HepG2 (cell line): ENCODE data around the gene F12. TPM values are rescaled to one million over a fixed set of nuclear protein-coding genes. Genes with fewer than 3 reads are reported as not detected.

Experiments
- ATAC-seq: fragments of 200-7000 bp; cut with Tn5 transposase; 3 replicates; pipeline ENCODE4 v1.9.1; 2020; ENCODE audit warnings: mild to moderate bottlenecking, moderate library complexity
- BruUV-seq: library from RNA; stranded (reverse); fragments of 400-500 nt; replicated peaks from 2 replicates; lab custom pipeline; 2021; lab: Mats Ljungman, UMichigan
- CTCF ChIA-PET: fragments of 300-600 bp; formaldehyde crosslinking; extraction: SDS; loops from one replicate; lab custom pipeline; 2021; ENCODE audit warnings: low total read pairs, inconsistent platforms, low intra/inter-chr PET ratio; lab: Yijun Ruan, JAX
- POLR2A ChIA-PET: fragments of 350-600 bp; sonication (Branson Sonifier 250); formaldehyde crosslinking; loops from one replicate; lab custom pipeline; 2020; ENCODE audit warnings: antibody characterized with exemption, inconsistent platforms; lab: Yijun Ruan, JAX
- DNase-seq: peaks from one replicate; pipeline ENCODE4 v3.0.0-alpha.2; 2015; ENCODE audit warnings: low spot score
- FAIRE-seq: peaks from 3 replicates; lab custom pipeline; 2011; peaks lifted over from hg19 to GRCh38; lab: Jason Lieb, UNC
- H2AFZ ChIP-seq: one replicate; pipeline ENCODE4 v1.6.1; 2011; ENCODE audit warnings: low read length, inconsistent platforms
- H3K27ac ChIP-seq: fragments of 300-600 bp; 3 replicates; pipeline ENCODE4 v1.8.0; 2011; ENCODE audit warnings: mixed run types, mild to moderate bottlenecking, mixed read lengths, low read length, inconsistent platforms; ENCODE audit not compliant: insufficient read depth; ENCODE audit errors: extremely low read length
- H3K27me3 ChIP-seq, 2 experiments: fragments of 200-600 bp in 1 of 2; 2 replicates in 1 of 2; 3 replicates in 1 of 2; pipeline versions ENCODE4 v1.6.0 to v1.8.0; 2011; ENCODE audit warnings: low read length in 2 of 2, mild to moderate bottlenecking in 2 of 2, moderate library complexity in 2 of 2, inconsistent platforms in 1 of 2; ENCODE audit not compliant: insufficient read depth in 2 of 2, control insufficient read depth in 1 of 2
- H3K36me3 ChIP-seq, 2 experiments: fragments of 200-600 bp in 1 of 2; replicated peaks in 1 of 2; 2 replicates in 1 of 2; 3 replicates in 1 of 2; pipeline versions ENCODE4 v1.5.1 to v1.8.0; 2011; ENCODE audit warnings: low read length in 2 of 2, inconsistent platforms in 1 of 2; ENCODE audit not compliant: insufficient read depth in 2 of 2, control insufficient read depth in 1 of 2
- H3K4me1 ChIP-seq: 2 replicates; pipeline ENCODE4 v1.5.1; 2012; ENCODE audit warnings: low read length, inconsistent platforms; ENCODE audit not compliant: insufficient read depth
- H3K4me2 ChIP-seq: 2 replicates; pipeline ENCODE4 v1.6.0; 2011; ENCODE audit warnings: low read depth, low read length, inconsistent platforms
- H3K4me3 ChIP-seq, 3 experiments: fragments of 200-600 bp in 1 of 3; sonication (generic), shearing (Covaris generic) in 1 of 3; replicated peaks in 1 of 3; 2 replicates each; pipeline ENCODE4 v1.5.1; 2011 to 2016; ENCODE audit warnings: low read length in 3 of 3, inconsistent platforms in 2 of 3, low read depth in 2 of 3, mild to moderate bottlenecking in 2 of 3, control low read depth in 1 of 3, mixed read lengths in 1 of 3; ENCODE audit not compliant: insufficient read depth in 1 of 3
- H3K79me2 ChIP-seq: one replicate; pipeline ENCODE4 v1.6.1; 2011; ENCODE audit warnings: low read length, inconsistent platforms; ENCODE audit not compliant: insufficient read depth
- H3K9ac ChIP-seq: 2 replicates; pipeline ENCODE4 v1.6.0; 2011; ENCODE audit warnings: mild to moderate bottlenecking, low read depth, low read length, inconsistent platforms; ENCODE audit not compliant: insufficient read depth
- H3K9me3 ChIP-seq: 2 replicates; pipeline ENCODE4 v1.5.1; 2012; ENCODE audit warnings: mild to moderate bottlenecking, low read length
- H4K20me1 ChIP-seq: 2 replicates; pipeline ENCODE4 v1.6.0; 2011; ENCODE audit warnings: inconsistent platforms, mild to moderate bottlenecking, low read length, moderate library complexity; ENCODE audit not compliant: insufficient read depth
- ARHGAP35 ChIP-seq: sonication (generic); formaldehyde crosslinking; IDR thresholded peaks from 2 replicates; pipeline ENCODE4 v1.9.0; 2022; ENCODE audit warnings: mild to moderate bottlenecking, inconsistent platforms, moderate library complexity, missing genetic modification reagents, borderline replicate concordance
- CREM ChIP-seq, 2 experiments: sonication (generic) in 1 of 2; formaldehyde crosslinking in 1 of 2; IDR thresholded peaks; 2 replicates each; pipeline versions ENCODE4 v1.4.0 to v1.6.1; 2016 to 2020; ENCODE audit warnings: antibody characterized with exemption in 1 of 2, mild to moderate bottlenecking in 1 of 2, missing genetic modification reagents in 1 of 2
- HIVEP1 ChIP-seq: sonication (generic); formaldehyde crosslinking; IDR thresholded peaks from 2 replicates; pipeline ENCODE4 v1.4.0; 2020; ENCODE audit warnings: mild to moderate bottlenecking, missing genetic modification reagents
- HNRNPL ChIP-seq: fragments of 200-400 bp; formaldehyde crosslinking; IDR thresholded peaks from 2 replicates; pipeline ENCODE4 v1.6.1; 2017; ENCODE audit warnings: mild to moderate bottlenecking, low read depth, low read length
- MNT ChIP-seq: fragments of 450-650 bp; IDR thresholded peaks from 2 replicates; pipeline ENCODE4 v1.6.1; 2016
- NFE2 ChIP-seq: sonication (generic); formaldehyde crosslinking; IDR thresholded peaks from 2 replicates; pipeline ENCODE4 v1.4.0; 2020; ENCODE audit warnings: missing genetic modification reagents
- PAWR ChIP-seq: sonication (generic); formaldehyde crosslinking; IDR thresholded peaks from 2 replicates; pipeline ENCODE4 v1.4.0; 2020; ENCODE audit warnings: missing genetic modification reagents, mild to moderate bottlenecking, borderline replicate concordance
- PRDM4 ChIP-seq: sonication (generic); formaldehyde crosslinking; IDR thresholded peaks from 2 replicates; pipeline ENCODE4 v1.9.0; 2021; ENCODE audit warnings: missing genetic modification reagents, borderline replicate concordance
- TIGD3 ChIP-seq: sonication (generic); formaldehyde crosslinking; IDR thresholded peaks from 2 replicates; pipeline ENCODE4 v1.5.1; 2020; ENCODE audit warnings: mild to moderate bottlenecking, missing genetic modification reagents, borderline replicate concordance
- ZFP36L1 ChIP-seq: sonication (generic); formaldehyde crosslinking; IDR thresholded peaks from 2 replicates; pipeline ENCODE4 v1.8.0; 2022; ENCODE audit warnings: mild to moderate bottlenecking, missing genetic modification reagents, moderate library complexity
- ZNF33B ChIP-seq: sonication (generic); formaldehyde crosslinking; IDR thresholded peaks from 2 replicates; pipeline ENCODE4 v1.5.1; 2020; ENCODE audit warnings: mild to moderate bottlenecking, missing genetic modification reagents
- ZNF615 ChIP-seq: sonication (generic); formaldehyde crosslinking; IDR thresholded peaks from 2 replicates; pipeline ENCODE4 v1.5.0; 2020; ENCODE audit warnings: mild to moderate bottlenecking, missing genetic modification reagents, borderline replicate concordance
- WGBS: methylation state at CpG from one replicate; pipeline ENCODE4 v1.1.6; 2017; ENCODE audit warnings: low lambda C conversion rate; 5-methylcytosine and 5-hydroxymethylcytosine counted together
- in situ Hi-C: cut with HindIII; loops from 2 replicates; pipeline ENCODE4 v1.10.0; 2017; ENCODE audit warnings: low pct_unique_long_range_greater_than_20kb; ENCODE audit not compliant: extremely low pct_ligation_motif_present
- intact Hi-C: fragments of 100-400 bp; cut with micrococcal nuclease; formaldehyde crosslinking; loops from one replicate; pipeline ENCODE4 v1.10.0; 2022; ENCODE audit not compliant: unreplicated experiment
- polyA plus RNA-seq, 8 experiments: library from polyadenylated mRNA; depleted of rRNA in 3 of 8; stranded (reverse) in 7 of 8; unstranded in 1 of 8; fragments of >200 nt; fragmentation: Illumina TruSeq in 4 of 8; extraction: Trizol in 4 of 8; gene quantifications; 2 replicates each; pipeline versions ENCODE4 v1.2.1 to v1.2.3, GENCODE V29; 2011 to 2016; ENCODE audit warnings: low read depth in 4 of 8, missing spikeins in 1 of 8, mixed read lengths in 1 of 8; ENCODE audit not compliant: insufficient read depth in 1 of 8
- total RNA-seq, 5 experiments: library from RNA; depleted of rRNA; stranded (reverse); fragments of >200 nt; fragmentation: Illumina TruSeq; extraction: Trizol; gene quantifications; 2 replicates each; pipeline ENCODE4 v1.2.3, GENCODE V29; 2016; ENCODE audit warnings: low read depth in 1 of 5

The F12 gene
- total and polyA plus RNA-seq, 2 of the 13 experiments (the other 11 are each of a cell fraction or from before 2014, with no cell fraction given), result 2.5 to 3.0 TPM

GRCh38 chr5:177357146-177357458, 52.3 kb downstream of the F12 start:
- in situ Hi-C loops, result loop anchor here (25.0 kb wide), 1 partner anchor 820 kb away; the partner anchor contains the start of genes CDHR2 and RNF44
- no peak overlapping the region for H3K4me3 ChIP-seq
- intact Hi-C loops, result no loop called here
- H4K20me1 ChIP-seq, result no peaks in the 10 kb centered on the region
- ChIA-PET CTCF (no interaction called here), POLR2A (interaction anchor here (1.6 to 6.5 kb wide), 2 partner anchors 9 to 22 kb away, joined by 12 to 77 read pairs; no protein-coding TSS in a partner anchor)
- no peak overlapping the region for H3K27ac ChIP-seq
- WGBS, result 85% methylated on average over 5 of the region's 5 CpGs
- no peaks in the 10 kb centered on the region for H3K79me2 ChIP-seq
- ATAC-seq, result no peak
- TF ChIP-seq ZNF615, result no peak
- no peak overlapping the region for H3K4me2 ChIP-seq
- peaks cover 98% of the 10 kb centered on the region for H3K4me1 ChIP-seq
- no peak overlapping the region for H2AFZ ChIP-seq
- no TSS peak for BruUV-seq
- no peak for DNase-seq
- no peaks in the 10 kb centered on the region for H3K9me3 ChIP-seq
- FAIRE-seq, result no peak
- no peaks in the 10 kb centered on the region for H3K36me3 ChIP-seq
- no peak overlapping the region for H3K9ac ChIP-seq
- H3K27me3 ChIP-seq, result peaks cover 0 to 18% of the 10 kb centered on the region in 2 experiments; a peak in 4 of 5 replicates

- no peaks in the 10 kb centered on the region for H3K79me2 ChIP-seq
- POLR2A ChIA-PET, result interaction anchor here (1.6 to 6.5 kb wide), 3 partner anchors 10 to 22 kb away, joined by 12 to 77 read pairs (median 50); no protein-coding TSS in a partner anchor
- no peak for FAIRE-seq
- H3K27ac ChIP-seq, result no peak overlapping the region
- intact Hi-C loops, result no loop called here
- no peak overlapping the region for H3K9ac ChIP-seq
- ATAC-seq, result no peak
- WGBS, result 54% methylated on average over 3 of the region's 3 CpGs
- no peak for TF ChIP-seq CREM (IDR thresholded peaks at IDR 0.05)
- no peak for TF ChIP-seq CREM (CRISPR knock-in tag; IDR thresholded peaks at IDR 0.05)
- no peak for TF ChIP-seq PRDM4 (CRISPR knock-in tag)
- TF ChIP-seq PAWR (CRISPR knock-in tag), result no peak
- TF ChIP-seq ZNF33B, result no peak
- no peak for TF ChIP-seq HNRNPL
- no peak for TF ChIP-seq ARHGAP35 (CRISPR knock-in tag)
- no peak for TF ChIP-seq TIGD3
- TF ChIP-seq HIVEP1 (CRISPR knock-in tag), result no peak
- TF ChIP-seq MNT, result no peak
- TF ChIP-seq NFE2 (CRISPR knock-in tag), result no peak
- TF ChIP-seq ZFP36L1 (CRISPR knock-in tag), result no peak
- CTCF ChIA-PET, result no interaction called here
- BruUV-seq, result no TSS peak
- H3K4me1 ChIP-seq, result peaks cover 96% of the 10 kb centered on the region
- in situ Hi-C loops, result loop anchor here (25.0 kb wide), 1 partner anchor 819 kb away; the partner anchor contains the start of genes CDHR2 and RNF44
- DNase-seq, result no peak
- no peaks in the 10 kb centered on the region for H3K9me3 ChIP-seq
- no peak overlapping the region for H3K4me2 ChIP-seq
- H3K36me3 ChIP-seq, result no peaks in the 10 kb centered on the region
- H4K20me1 ChIP-seq, result no peaks in the 10 kb centered on the region
- peaks cover 0 to 15% of the 10 kb centered on the region in 2 experiments; a peak in 3 of 5 replicates for H3K27me3 ChIP-seq
- H3K4me3 ChIP-seq, result no peak overlapping the region
- H2AFZ ChIP-seq, result no peak overlapping the region
Observed at GRCh38 chr5:177356746-177357145, 52.6 kb downstream of the F12 start.
